ENCODE data around the gene AFAP1L2.
"Not testable (repeated sequence)": the region's sequence is repeated elsewhere in the genome, so short reads cannot be mapped to it uniquely, and the experiment has no call there.

Gene AFAP1L2

DNA sequence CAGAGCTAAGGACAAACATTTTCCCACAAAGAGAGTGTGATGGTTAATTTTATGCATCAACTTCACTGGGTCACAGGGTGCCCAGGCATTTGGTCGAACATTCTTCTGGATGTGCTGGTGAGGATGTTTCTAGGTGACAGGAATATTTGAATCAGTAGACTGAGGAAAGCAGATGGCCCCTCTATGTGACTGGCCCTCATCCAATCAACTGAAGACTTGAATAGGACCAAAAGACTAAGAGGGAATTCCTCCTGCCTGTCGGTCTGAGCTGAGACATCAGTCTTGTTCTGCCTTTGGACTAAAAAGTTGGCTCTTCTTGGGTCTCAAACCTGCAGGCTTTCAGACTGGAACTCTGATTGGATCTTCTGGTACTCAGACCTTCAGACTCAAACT, 44.4 kb downstream of the AFAP1L2 start:
- no peak for DNase-seq (ENCODE audit: low read depth)

DNA sequence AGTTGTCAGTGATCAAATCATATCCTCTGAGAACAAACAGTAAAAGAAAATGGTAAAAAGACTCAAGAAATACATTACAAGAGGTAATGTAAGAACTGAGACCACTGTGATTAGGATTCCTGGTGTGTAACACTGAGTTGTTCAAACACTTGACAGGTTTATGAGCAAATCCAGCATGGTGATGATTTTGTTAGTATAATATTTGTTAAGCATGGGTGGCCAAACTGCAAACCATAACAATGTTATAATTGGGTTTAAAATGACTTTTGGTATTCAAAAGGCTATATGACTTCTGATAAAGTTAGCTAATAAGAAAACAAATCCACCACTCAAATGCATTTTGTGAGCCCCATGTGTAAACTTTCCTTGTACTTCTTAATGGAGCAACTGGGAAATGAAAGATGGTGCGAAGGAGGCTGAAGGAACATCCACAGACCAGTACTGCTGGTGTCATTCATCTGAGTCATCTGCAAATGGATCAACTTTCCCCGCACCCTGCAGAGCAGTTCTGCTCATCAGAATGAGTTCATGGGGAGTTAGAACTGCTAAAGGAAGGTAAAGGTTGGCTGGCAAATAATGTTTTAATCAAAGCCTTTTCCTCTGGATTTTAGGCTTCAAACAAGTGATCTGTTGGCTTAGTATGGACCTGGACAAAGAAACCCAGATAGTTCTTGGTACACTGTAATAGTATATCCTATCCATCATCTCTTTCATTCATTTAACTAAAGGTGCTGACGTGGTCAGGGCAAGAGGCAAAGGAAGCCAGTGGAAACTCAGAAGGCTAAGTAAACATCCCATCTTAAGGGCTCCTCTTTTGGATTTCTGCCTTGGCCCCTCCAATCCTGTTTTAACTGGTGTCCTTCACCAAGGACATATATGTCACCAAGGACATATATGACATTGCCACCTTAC, 45.0 kb downstream of the AFAP1L2 start:
- peak; percentile 70 for DNase-seq (ENCODE audit: low read depth)

DNA sequence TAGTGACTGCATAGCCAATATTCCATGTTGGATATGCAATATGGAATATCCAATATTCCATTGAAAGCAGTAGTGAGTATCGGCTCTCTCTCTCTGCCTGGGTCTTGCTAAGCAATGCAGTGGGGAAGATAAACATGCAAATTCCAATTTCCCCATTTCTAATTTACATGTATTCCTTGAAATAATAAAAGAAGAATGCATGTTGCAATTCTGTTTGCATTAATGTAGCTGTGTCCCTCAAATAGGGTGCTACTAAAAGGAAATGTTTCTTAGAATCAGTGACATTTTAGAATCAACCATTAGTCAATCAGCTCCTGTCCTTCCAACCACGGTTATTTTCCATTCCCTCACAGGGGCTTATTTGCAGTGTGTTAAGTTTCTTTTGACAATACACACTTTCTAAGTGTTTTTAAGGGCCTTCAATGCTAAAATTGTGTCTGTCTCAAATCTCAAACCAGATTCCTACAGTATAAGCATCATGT, 46.7 kb downstream of the AFAP1L2 start:
- DNase-seq (ENCODE audit: low read depth): peak; percentile 26

DNA sequence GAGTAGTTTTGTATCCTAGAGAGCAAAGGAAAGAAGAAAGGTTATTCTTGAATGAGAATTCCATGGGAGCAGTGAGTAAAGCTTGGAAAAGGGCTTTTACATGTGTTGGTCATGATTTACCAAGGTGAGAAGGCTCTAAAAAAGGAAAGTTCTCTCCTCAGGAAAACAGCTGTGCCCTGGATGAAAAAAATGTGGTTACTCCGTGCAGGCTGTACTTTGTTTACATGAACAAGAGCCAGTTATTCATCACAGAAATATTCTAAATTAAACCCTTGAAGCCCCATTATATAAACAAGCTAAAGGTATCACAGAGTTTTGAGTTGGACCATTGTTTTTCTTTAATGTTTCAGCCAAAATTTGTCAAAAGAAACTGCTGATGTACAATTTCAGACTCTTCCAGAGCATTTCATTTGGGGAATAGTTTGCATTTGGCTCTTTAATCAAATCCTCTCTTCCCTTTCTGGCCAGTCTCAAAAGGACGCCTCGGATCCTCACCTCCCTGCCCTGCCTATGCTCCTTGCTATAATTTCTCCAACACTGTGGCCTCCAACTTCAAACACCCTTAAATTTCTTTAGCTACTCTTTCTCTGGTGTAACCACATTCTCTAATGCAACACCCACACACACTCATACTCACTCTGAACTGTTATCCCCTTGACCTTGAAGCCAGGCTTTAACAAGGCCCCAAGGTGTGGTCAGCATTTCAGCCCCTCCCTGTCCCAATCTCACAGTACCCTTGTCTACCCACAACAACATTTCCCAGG, 47.4 kb downstream of the AFAP1L2 start:
- peak; percentile 85 for DNase-seq (ENCODE audit: low read depth)

- DNase-seq (ENCODE audit: low read depth): no peak
Observed at GRCh38 chr10:114356126-114356525, 48.2 kb downstream of the AFAP1L2 start.

DNA sequence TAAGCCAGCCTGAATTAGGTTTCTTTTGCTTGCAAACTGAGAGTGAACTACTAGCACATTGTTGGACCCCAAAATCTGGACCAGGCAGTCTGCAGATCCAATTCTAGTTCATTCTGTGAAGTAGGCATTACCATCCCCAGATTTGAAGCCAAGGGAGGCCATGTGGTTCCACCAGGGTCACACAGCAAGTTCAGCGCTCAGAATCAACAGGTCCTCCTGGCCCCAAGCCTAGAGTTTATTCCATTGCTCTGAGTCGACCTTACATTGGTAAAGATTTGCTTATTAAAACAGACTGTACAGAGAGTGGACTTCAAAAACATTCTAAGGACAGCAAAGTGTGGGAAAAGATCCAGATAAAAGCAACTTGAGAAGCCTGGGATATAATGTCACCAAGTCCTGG, 50.9 kb downstream of the AFAP1L2 start:
- no peak for DNase-seq (ENCODE audit: low read depth)

DNA sequence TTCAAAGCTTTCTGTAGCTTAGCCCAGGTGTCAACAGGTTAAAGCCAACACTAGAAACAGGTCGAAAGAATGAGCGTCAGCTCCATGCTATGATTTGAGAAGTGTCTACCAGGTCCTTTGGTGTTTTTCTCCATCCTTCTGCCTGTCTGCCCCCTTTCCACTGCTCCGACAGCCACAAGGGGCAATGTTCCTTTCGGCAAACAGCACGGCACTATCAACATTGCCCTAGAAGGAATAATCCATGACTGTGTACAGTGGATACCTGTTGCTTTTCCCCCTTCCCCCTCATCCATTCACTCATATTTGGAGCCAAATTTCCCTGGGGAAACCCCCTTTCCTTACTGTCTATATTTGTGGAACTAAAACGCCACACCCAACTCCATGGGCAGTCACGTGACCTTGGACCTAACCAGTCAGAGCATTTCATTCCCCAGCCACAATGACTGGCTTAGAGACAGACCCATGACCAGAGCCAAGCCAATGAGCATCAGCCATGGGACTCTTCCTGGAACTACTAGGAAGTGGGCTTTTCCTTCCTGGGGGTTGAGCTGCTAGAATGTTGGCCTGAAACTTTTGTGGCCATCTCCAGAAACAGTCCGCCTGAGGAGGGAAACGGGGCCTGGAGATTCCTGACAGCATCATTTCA, 51.5 kb downstream of the AFAP1L2 start:
- DNase-seq (ENCODE audit: low read depth): no peak

- no peak for DNase-seq (ENCODE audit: low read depth)
Observed at GRCh38 chr10:114350751-114351150, 53.6 kb downstream of the AFAP1L2 start.

- DNase-seq (ENCODE audit: low read depth): peak; percentile 71
Observed at GRCh38 chr10:114349522-114350215, 54.6 kb downstream of the AFAP1L2 start.

DNA sequence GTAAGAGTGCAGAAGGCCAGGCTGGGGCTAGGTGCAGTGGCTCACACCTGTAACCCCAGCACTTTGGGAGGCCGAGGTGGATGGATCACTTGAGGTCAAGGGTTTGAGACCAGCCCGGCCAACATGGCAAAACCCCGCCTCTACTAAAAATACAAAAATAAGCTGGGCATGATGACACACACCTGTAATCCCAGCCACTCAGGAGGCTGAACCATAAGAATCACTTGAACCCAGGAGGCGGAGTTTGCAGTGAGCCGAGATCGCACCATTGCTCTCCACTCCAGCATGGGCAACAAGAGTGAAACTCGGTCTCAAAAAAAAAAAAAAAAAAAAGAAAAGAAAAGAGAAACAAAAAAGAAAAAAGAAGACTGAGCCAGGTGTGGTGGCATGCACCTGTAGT, 55.2 kb downstream of the AFAP1L2 start:
- not testable (repeated sequence) for DNase-seq (ENCODE audit: low read depth)

DNA sequence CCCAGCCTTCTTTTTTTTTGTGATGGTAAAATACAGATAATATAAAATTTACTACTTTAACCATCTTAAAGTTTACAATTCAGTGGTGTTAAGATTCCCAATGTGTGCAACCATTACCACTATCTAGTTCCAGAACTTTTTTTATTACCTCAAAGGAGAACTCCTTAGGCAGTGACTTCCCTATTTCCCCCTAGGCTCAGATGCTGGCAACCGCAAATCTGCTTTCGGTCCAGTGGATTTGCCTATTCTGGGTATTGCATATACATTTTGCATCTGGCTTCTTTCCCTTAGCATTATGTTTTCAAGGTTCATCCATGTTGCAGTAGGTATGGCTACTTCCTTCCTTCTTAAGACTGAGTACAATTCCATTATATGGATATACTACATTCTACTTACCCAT, 56.5 kb downstream of the AFAP1L2 start:
- DNase-seq (ENCODE audit: low read depth): no peak

GRCh38 chr10:114347241-114347640, 57.1 kb downstream of the AFAP1L2 start:
- no peak for DNase-seq (ENCODE audit: low read depth)

- no peak for DNase-seq (ENCODE audit: low read depth)
Observed at GRCh38 chr10:114346176-114347031, 57.9 kb downstream of the AFAP1L2 start.

DNA sequence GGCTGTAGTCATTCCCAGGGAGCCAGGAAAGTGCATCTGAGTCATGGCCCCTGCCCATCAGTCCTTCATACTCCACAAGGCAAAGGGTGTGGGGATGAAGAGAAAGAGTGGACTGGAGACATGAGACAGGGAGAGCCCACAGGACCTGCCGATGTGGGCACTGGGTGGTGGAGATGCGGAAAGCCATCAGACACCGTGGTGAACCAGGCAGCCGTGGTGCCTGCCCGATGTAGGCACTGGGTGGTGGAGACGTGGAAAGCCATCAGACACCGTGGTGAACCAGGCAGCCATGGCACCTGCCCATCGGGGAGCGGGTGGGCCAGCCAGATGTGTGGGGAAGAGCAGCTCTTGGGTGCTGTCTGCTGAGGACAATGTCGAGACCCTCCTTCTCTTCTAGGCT, 58.6 kb downstream of the AFAP1L2 start:
- DNase-seq (ENCODE audit: low read depth): no peak

DNA sequence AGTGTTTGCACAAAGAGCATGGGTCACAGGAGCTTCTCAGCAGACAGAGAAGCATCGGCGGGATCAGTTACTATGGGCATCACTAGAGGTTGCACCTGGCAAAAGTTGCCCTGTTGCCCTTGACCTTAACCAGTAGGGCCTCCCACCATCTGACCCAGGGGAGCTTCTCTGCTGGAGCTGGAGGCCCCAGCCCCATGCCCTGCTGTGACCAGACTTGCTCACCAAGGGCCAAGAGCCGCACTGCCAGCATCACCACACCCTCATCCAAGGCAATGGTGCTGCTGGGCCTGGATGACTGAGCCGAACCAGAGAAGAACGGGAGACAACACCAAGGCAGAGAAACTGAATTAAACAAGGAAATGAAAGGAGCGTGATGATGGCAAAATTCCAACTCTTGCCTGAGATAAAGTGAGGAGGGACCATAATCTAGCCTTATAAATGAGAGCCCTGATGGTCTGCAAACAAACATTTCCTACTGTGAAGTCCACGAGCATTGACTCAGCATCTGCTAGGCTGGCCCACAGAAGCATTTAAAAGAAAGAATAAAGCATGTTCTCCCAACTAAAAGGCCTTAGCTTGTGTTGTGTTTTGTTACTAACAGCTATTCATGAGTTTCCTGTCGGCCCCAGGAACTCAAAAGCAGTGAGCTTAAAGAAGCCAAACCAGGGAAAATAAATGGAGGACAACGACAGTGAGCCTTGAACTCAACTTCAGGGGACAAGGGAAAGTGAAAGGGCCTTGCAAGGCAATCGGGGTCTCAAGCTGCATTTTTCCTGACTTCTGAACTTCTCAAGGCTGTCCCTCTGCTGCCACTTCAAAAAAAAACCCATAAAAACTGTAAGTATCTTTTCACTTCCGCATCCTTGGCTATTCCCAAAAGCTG, 60.4 kb downstream of the AFAP1L2 start:
- no peak for DNase-seq (ENCODE audit: low read depth)

- no peak for DNase-seq (ENCODE audit: low read depth)
Observed at GRCh38 chr10:114342976-114343375, 61.3 kb downstream of the AFAP1L2 start.

DNA sequence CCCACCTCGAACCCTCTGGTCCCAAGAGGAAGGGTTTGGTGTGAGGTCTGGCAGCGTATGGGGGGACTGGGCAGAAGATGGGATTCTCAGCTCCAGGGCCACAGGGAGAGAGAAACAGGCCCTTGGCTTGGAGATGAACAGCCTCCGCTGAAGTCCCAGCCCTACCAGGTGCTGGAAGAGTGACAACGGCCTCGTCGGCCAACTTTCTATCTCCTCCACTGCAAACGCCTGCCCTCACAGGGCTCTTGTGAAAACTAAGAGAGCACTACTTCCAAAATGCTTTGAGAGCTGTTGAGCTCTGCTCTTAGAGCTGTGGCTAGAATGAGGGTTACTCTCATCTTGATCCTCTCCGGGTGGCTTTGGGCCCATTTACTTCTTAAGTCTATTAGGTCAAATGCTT, 63.5 kb downstream of the AFAP1L2 start:
- DNase-seq (ENCODE audit: low read depth): no peak

DNA sequence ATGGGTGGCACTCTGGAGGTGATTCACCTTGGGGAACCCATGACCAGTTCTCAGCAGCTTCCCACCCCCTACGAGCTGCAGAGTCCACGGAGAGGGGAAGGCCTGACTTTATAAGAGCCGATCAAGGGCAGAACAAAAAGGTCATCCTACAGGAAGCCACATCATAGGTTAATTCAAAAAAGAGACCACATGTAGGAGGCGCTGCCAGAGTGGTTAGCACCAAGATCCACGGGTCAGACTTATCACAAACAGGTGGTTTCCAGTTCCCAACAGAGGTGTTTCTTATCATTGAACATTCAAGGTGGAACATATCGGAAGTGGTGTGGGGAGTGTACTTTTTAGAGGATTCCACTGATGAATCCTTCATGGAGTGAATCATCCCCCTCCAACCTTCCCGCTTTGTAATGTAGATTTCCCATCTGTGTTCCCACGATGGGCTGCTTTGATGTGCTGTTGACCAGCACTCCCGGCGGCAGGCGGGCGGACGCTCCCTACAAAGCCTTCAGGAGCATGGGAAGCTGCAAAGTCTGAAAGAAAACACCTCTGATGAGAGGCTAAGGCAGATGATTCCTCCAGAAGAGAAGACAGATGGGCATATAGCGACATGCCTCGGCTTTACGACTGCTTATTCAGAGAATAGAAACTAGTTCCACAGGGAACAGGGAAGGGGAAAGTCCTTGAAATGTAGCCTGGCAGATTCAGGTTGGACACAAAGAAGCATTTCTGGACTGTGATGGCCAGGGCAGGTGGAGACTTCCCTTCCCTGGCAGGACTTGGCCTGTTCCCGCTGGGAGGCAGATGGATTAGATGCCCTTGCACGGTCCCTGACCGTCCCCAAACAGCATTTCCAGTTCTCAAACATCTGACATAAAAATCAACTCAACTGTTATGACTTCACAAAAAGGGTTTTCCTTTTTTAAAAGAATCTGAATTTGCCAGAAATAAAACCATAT, 66.5 kb downstream of the AFAP1L2 start:
- peak; percentile 75 for DNase-seq (ENCODE audit: low read depth)
